D721Med (cell line): ENCODE data around the gene SGCD.

Experiments
- DNase-seq: peaks from one replicate; pipeline ENCODE4 v3.0.0; 2011; ENCODE audit warnings: low spot score; ENCODE audit not compliant: insufficient read length
- FAIRE-seq: peaks from 2 replicates; lab custom pipeline; 2011; peaks lifted over from hg19 to GRCh38; lab: Jason Lieb, UNC
- TF ChIP-seq, protein P1 (sequence below): IDR thresholded peaks from 2 replicates; pipeline ENCODE4 v1.5.1; 2012; ENCODE audit warnings: mild to moderate bottlenecking, control low read depth; ENCODE audit not compliant: insufficient read depth; ENCODE audit errors: missing control alignments

Gene SGCD

DNA sequence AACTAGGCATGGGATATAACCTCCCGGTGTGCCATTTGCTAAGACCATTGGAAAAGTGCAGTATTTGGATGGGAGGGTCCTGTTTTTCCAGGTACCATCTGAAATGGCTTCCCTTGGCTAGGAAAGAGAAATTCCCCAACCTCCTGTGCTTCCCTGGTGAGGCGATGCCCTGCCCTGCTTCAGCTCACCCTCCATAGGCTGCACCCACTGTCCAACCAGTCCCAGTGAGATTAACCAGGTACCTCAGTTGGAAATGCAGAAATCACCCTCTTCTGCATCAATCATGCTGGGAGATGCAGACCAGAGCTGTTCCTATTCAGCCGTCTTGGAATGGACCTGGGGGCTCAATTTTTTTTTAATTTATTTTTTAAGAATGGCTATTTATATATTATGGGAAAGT is 254.8 kb downstream of the SGCD start:
- DNase-seq: no peak
- no peak for FAIRE-seq
- TF ChIP-seq, protein P1, sequence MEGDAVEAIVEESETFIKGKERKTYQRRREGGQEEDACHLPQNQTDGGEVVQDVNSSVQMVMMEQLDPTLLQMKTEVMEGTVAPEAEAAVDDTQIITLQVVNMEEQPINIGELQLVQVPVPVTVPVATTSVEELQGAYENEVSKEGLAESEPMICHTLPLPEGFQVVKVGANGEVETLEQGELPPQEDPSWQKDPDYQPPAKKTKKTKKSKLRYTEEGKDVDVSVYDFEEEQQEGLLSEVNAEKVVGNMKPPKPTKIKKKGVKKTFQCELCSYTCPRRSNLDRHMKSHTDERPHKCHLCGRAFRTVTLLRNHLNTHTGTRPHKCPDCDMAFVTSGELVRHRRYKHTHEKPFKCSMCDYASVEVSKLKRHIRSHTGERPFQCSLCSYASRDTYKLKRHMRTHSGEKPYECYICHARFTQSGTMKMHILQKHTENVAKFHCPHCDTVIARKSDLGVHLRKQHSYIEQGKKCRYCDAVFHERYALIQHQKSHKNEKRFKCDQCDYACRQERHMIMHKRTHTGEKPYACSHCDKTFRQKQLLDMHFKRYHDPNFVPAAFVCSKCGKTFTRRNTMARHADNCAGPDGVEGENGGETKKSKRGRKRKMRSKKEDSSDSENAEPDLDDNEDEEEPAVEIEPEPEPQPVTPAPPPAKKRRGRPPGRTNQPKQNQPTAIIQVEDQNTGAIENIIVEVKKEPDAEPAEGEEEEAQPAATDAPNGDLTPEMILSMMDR: no peak

DNA sequence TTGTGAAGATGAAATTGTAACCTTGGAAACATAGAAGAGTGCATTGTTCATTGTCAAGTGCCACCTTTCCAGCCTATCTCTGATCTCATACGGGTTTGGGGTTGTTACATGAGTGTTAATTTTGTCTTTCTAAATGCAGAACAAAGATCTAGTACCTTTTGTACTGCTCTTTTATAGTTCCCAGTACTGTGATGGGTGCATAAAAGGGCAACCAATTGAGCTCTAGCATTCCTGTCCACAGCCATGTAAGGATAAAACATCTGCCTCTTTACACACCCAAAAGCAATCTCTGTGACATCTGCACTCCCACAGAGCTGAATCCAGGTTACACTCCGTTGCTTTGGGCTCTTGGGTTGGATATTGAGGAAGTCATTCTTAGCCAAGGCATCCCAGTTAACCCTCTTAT is 255.2 kb downstream of the SGCD start:
- TF ChIP-seq, protein P1: no peak
- FAIRE-seq: no peak
- no peak for DNase-seq

DNA sequence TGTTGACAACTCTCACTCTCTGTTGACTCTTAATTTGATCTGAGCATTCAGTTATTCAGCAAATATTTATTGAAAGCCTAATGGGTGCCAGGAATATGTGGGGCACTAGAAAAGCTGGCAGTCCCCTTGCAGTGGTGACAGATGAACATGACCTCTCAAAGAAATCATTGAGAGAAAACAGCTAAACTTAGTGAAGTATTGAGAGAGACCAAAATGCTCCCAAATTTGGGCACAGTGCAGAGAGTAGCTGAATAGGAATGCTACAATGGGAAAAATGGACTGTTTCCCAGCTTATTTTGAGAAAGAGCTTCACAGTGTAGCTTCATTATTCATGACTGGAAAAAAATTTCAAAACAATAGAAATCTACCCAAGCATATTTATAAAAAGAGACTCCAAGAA is 257.9 kb downstream of the SGCD start:
- FAIRE-seq: no peak
- DNase-seq: no peak
- TF ChIP-seq, protein P1: no peak

DNA sequence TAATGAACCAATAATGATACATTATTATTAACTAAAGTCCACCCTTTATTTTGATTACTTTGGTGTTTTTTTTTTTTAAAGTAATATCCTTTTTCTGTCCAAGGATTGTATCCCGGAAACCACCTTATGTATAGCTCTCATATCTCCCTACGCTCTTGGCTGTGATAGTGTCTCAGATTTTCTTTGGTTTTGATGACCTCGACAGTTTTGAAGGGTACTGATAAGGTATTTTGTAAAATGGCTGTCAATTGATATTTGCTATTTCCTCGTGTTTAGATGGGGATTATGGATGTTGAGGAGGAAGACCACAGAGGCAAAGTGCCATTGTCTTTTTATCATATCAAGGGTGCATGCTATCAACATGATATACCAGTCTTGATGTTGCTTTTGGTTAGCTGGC is 259.0 kb downstream of the SGCD start:
- TF ChIP-seq, protein P1: no peak
- no peak for DNase-seq
- no peak for FAIRE-seq

DNA sequence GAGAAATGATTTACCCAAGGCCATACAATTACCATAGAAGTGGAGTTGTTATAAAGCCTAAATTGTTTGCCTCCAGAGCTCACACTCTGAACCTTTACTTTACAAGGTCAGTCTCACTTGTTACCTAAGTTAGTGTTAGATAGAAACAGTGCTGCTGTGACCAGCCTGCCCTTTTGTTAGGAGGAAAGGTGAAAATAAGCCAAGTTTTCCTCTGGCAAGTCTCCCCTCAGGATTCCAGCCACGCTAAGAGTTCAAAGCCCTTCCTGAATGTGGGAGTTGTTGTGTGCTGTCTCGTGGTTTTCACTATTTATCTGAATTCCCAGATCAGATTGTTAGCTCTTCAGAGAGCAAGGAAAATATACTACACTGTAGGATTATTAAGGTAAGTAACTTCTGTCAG is 260.0 kb downstream of the SGCD start:
- no peak for DNase-seq
- TF ChIP-seq, protein P1: no peak
- FAIRE-seq: no peak

DNA sequence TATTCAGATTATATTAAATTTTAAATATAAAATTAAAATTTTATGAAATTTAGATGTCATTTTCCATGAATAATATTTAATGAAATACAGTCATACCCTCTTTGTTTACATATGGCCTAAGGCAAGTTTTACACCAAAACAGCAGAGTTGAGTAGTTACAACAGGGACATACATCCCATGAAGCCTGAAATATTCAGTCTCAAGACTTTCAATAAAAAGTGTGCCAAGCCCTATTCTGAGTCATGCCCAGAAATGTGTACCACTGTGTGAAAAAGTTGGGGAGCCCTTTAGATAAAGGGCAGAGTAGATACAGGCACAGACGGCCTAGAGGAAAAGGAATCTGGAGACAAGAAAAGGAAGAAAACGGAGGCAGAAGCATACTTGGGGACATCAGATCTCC is 261.3 kb downstream of the SGCD start:
- TF ChIP-seq, protein P1: no peak

DNA sequence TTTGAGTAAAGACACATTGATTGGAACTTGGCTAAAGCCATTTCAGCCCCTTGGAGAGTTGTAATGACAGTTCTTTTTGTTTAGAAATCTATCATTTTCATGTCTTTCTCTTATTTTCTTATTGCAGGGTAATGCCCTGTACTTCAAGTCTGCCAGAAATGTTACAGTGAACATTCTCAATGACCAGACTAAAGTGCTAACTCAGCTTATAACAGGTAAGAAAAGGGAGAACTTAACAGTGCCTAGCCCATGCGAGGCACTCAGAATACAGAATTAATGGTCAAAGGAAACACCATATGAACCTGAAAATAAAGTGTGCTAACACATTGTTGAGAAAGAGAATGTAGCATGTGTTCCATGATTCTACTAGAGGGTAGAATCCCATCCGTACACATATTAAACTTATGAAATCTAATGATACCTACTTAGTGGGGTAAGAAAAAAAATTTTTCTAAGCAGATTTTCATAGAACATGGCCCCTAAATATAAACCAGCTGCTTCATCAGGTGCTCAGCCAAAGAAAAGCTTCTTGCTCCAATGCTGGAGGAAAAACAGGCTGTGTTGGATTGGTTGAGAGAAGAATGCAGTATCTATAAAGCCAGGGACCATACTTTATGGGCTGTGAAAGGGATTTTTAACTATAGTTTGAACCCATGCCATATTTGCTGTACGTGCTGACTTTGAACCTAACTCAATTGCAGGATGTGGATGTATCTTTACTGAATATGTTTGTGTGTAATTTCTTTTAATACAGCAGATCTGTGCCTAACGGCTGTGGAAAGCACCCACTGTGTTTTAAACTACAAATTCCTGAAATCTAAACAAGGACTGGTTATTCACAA is 262.4 kb downstream of the SGCD start:
- DNase-seq: no peak
- no peak for FAIRE-seq
- TF ChIP-seq, protein P1: no peak

More for the DNA sequence above, 261.3 kb downstream of the SGCD start:
- DNase-seq (no peak), FAIRE-seq (no peak)
